Neural progenitor cell (in vitro differentiated cells): ENCODE results near the gene WDR48. TPM values are rescaled to one million over a fixed set of nuclear protein-coding genes. Genes with fewer than 3 reads are reported as not detected.

Experiments
- DNase-seq: peaks from one replicate; pipeline ENCODE4 v3.0.0-alpha.2; 2016; ENCODE audit warnings: low spot score
- H2AFZ ChIP-seq: fragments of 200-600 bp; sonication (generic); replicated peaks from 2 replicates; pipeline ENCODE4 v1.6.1; 2016; ENCODE audit warnings: antibody characterized with exemption
- H3F3A ChIP-seq: fragments of 200-600 bp; sonication (generic); 2 replicates; pipeline ENCODE4 v1.6.1; 2016; ENCODE audit warnings: antibody characterized with exemption, low read depth
- H3K27ac ChIP-seq: fragments of 200-600 bp; sonication (generic); 2 replicates; pipeline ENCODE4 v1.5.1; 2016; ENCODE audit warnings: mild to moderate bottlenecking
- H3K27me3 ChIP-seq: fragments of 200-600 bp; sonication (generic); 2 replicates; pipeline ENCODE4 v1.6.1; 2016; ENCODE audit warnings: mild to moderate bottlenecking, moderate library complexity
- H3K36me3 ChIP-seq: fragments of 200-600 bp; sonication (generic); 2 replicates; pipeline ENCODE4 v1.5.1; 2016
- H3K4me1 ChIP-seq: fragments of 200-600 bp; sonication (generic); 2 replicates; pipeline ENCODE4 v1.6.1; 2016; ENCODE audit warnings: mixed run types
- H3K4me2 ChIP-seq: fragments of 200-600 bp; sonication (generic); 2 replicates; pipeline ENCODE4 v1.6.1; 2016
- H3K4me3 ChIP-seq: fragments of 200-600 bp; sonication (generic); 2 replicates; pipeline ENCODE4 v1.5.1; 2016
- H3K79me2 ChIP-seq: fragments of 200-600 bp; sonication (generic); 2 replicates; pipeline ENCODE4 v1.6.1; 2016; ENCODE audit warnings: low read depth
- H3K9ac ChIP-seq: fragments of 200-600 bp; sonication (generic); 2 replicates; pipeline ENCODE4 v1.6.1; 2016
- H3K9me3 ChIP-seq: fragments of 200-600 bp; sonication (generic); 2 replicates; pipeline ENCODE4 v1.5.1; 2016; ENCODE audit warnings: low read depth
- H4K20me1 ChIP-seq: fragments of 200-600 bp; sonication (generic); 2 replicates; pipeline ENCODE4 v1.6.1; 2016; ENCODE audit warnings: low read depth
- H3K27ac Mint-ChIP-seq: 3 replicates; pipeline ENCODE4 v1.8.0; 2021; ENCODE audit warnings: mixed read lengths
- H3K27me3 Mint-ChIP-seq: 2 replicates; pipeline ENCODE4 v1.8.0; 2022; ENCODE audit warnings: low read depth, mild to moderate bottlenecking, inconsistent platforms, moderate library complexity, mixed read lengths; ENCODE audit not compliant: insufficient read depth
- H3K36me3 Mint-ChIP-seq: 3 replicates; pipeline ENCODE4 v1.8.0; 2021; ENCODE audit warnings: mixed read lengths
- H3K4me1 Mint-ChIP-seq: 3 replicates; pipeline ENCODE4 v1.8.0; 2021; ENCODE audit warnings: mixed read lengths
- H3K4me3 Mint-ChIP-seq: 3 replicates; pipeline ENCODE4 v1.8.0; 2021; ENCODE audit warnings: mild to moderate bottlenecking, moderate library complexity, mixed read lengths
- H3K9me3 Mint-ChIP-seq: 3 replicates; pipeline ENCODE4 v1.8.0; 2020; ENCODE audit warnings: mixed read lengths
- EZH2 ChIP-seq: fragments of 200-600 bp; sonication (generic); IDR thresholded peaks from 2 replicates; pipeline ENCODE4 v1.6.1; 2017; ENCODE audit warnings: antibody characterized with exemption, mild to moderate bottlenecking, moderate library complexity
- EZH2phosphoT487 ChIP-seq: fragments of 200-600 bp; sonication (generic); IDR thresholded peaks from 2 replicates; pipeline ENCODE4 v1.6.1; 2017; ENCODE audit warnings: antibody characterized with exemption
- total RNA-seq: library from RNA; depleted of rRNA; stranded (reverse); fragments of >200 nt; gene quantifications from 2 replicates; pipeline ENCODE4 v1.2.3, GENCODE V29; 2015; ENCODE audit warnings: low replicate concordance
- TF ChIP-seq, protein P1 (sequence below): fragments of 200-600 bp; sonication (generic); IDR thresholded peaks from 2 replicates; pipeline ENCODE4 v1.5.1; 2017; ENCODE audit warnings: antibody characterized with exemption, mild to moderate bottlenecking

The WDR48 gene
- total RNA-seq, 1 donor from 2014 or later: 127 TPM

DNA sequence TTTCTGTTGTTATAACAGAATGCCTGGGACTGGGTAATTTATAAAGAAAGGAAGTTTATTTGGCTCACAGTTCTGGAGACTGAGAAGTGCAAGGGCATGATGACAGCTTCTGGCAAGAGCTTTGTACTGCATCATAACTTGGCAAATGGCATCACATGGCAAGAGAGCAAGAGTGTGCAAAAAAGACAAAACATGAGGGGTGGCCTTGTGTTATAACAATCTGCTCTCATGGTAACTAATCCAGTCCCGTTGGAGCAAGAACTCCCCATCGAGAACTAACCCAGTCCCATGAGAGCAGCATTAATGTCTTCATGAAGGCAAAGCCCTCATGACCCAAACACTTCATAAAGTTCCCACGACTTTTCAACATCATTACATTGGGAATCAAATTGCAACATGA, 23.3 kb upstream of the WDR48 start:
- H3K36me3 Mint-ChIP-seq: no peaks in the 10 kb centered on the region
- no peaks in the 10 kb centered on the region for H3F3A ChIP-seq
- H3K27ac Mint-ChIP-seq: no peak overlapping the region
- no peak overlapping the region for H3K4me3 Mint-ChIP-seq
- no peaks in the 10 kb centered on the region for H3K79me2 ChIP-seq
- no peaks in the 10 kb centered on the region for H3K36me3 ChIP-seq
- no peaks in the 10 kb centered on the region for H3K9me3 ChIP-seq
- DNase-seq: no peak
- TF ChIP-seq, protein P1, sequence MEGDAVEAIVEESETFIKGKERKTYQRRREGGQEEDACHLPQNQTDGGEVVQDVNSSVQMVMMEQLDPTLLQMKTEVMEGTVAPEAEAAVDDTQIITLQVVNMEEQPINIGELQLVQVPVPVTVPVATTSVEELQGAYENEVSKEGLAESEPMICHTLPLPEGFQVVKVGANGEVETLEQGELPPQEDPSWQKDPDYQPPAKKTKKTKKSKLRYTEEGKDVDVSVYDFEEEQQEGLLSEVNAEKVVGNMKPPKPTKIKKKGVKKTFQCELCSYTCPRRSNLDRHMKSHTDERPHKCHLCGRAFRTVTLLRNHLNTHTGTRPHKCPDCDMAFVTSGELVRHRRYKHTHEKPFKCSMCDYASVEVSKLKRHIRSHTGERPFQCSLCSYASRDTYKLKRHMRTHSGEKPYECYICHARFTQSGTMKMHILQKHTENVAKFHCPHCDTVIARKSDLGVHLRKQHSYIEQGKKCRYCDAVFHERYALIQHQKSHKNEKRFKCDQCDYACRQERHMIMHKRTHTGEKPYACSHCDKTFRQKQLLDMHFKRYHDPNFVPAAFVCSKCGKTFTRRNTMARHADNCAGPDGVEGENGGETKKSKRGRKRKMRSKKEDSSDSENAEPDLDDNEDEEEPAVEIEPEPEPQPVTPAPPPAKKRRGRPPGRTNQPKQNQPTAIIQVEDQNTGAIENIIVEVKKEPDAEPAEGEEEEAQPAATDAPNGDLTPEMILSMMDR: no peak
- TF ChIP-seq EZH2phosphoT487: no peak
- TF ChIP-seq EZH2: no peak
- H3K4me1 Mint-ChIP-seq: peaks cover 8% of the 10 kb centered on the region
- no peak overlapping the region for H2AFZ ChIP-seq
- H3K27me3 ChIP-seq: no peaks in the 10 kb centered on the region
- H3K4me2 ChIP-seq: no peak overlapping the region
- no peak overlapping the region for H3K4me3 ChIP-seq
- peaks cover 4% of the 10 kb centered on the region for H3K27me3 Mint-ChIP-seq
- H3K4me1 ChIP-seq: no peaks in the 10 kb centered on the region
- H4K20me1 ChIP-seq: no peaks in the 10 kb centered on the region
- H3K27ac ChIP-seq: no peak overlapping the region
- H3K9ac ChIP-seq: no peak overlapping the region
- H3K9me3 Mint-ChIP-seq: no peaks in the 10 kb centered on the region

DNA sequence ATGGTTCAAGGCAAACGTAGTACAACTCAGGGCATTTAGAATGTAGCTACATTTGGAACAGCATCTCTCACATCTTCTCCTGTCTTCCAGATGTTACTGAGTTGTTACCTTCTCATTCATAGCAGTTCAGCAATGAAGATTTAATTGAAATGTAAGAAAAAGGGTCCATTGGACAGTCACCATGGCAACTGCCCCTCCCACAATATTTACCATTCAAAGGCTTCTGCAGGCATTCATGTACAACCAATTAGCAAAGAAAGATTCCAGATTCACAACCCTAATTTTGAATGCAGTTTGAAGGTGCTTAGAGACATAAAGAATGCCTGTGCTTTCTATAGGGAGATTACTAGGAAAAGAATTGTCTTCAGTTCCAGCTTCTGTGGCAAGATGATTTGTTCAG, 22.3 kb upstream of the WDR48 start:
- no peaks in the 10 kb centered on the region for H4K20me1 ChIP-seq
- no peaks in the 10 kb centered on the region for H3K9me3 ChIP-seq
- DNase-seq: no peak
- Mint-ChIP-seq H3K36me3 (no peaks in the 10 kb centered on the region), H3K27me3 (peaks cover 5% of the 10 kb centered on the region), H3K4me3 (no peak overlapping the region), H3K9me3 (peaks cover 6% of the 10 kb centered on the region), H3K4me1 (peaks cover 8% of the 10 kb centered on the region), H3K27ac (no peak overlapping the region)
- H3K4me3 ChIP-seq: no peak overlapping the region
- no peaks in the 10 kb centered on the region for H3K27me3 ChIP-seq
- H3K36me3 ChIP-seq: no peaks in the 10 kb centered on the region
- H3K79me2 ChIP-seq: no peaks in the 10 kb centered on the region
- TF ChIP-seq EZH2phosphoT487 (no peak), EZH2 (no peak)
- TF ChIP-seq, protein P1: no peak
- no peak overlapping the region for H2AFZ ChIP-seq
- no peak overlapping the region for H3K4me2 ChIP-seq
- H3F3A ChIP-seq: no peaks in the 10 kb centered on the region
- no peak overlapping the region for H3K27ac ChIP-seq
- H3K9ac ChIP-seq: no peak overlapping the region
- no peaks in the 10 kb centered on the region for H3K4me1 ChIP-seq

DNA sequence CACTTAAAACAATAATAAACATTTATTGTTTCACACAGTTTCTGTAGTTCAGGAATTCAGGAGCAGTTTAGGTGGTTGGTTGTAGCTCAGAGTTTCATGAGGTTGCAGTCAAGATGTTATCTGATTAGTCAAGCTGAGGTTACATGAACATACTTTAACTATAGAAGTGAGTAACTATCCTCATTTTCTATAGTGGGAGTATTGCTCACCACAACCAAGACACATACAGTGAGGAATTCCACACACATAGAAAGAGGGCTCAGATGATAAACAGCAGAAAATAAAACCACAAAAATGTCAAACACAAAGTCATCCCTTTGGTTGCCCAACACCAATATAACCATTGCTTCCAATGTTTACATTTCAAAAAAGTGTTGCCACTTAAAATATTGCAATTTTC, 13.7 kb upstream of the WDR48 start:
- TF ChIP-seq, protein P1: no peak
- no peak for TF ChIP-seq EZH2phosphoT487
- no peak for TF ChIP-seq EZH2
- Histone ChIP-seq H3K27ac (no peak overlapping the region), H3F3A (no peaks in the 10 kb centered on the region), H3K27me3 (no peaks in the 10 kb centered on the region), H3K36me3 (no peaks in the 10 kb centered on the region), H3K4me2 (no peak overlapping the region), H3K79me2 (no peaks in the 10 kb centered on the region), H3K4me1 (no peaks in the 10 kb centered on the region), H3K9ac (no peak overlapping the region), H3K9me3 (no peaks in the 10 kb centered on the region), H3K4me3 (no peak overlapping the region), H4K20me1 (no peaks in the 10 kb centered on the region), H2AFZ (no peak overlapping the region)
- no peak overlapping the region for H3K4me3 Mint-ChIP-seq
- H3K36me3 Mint-ChIP-seq: no peaks in the 10 kb centered on the region
- no peak overlapping the region for H3K27ac Mint-ChIP-seq
- peaks cover 4% of the 10 kb centered on the region for H3K27me3 Mint-ChIP-seq
- peaks cover 19% of the 10 kb centered on the region for H3K9me3 Mint-ChIP-seq
- H3K4me1 Mint-ChIP-seq: no peaks in the 10 kb centered on the region
- DNase-seq: no peak
